Parathyroid adenoma (tissue), 2 donors: ENCODE data around the gene KRT76.

Source experiments
- H2AFZ ChIP-seq: fragments of 300-600 bp; sonication (generic); one replicate; pipeline ENCODE4 v1.7.0; 2017; ENCODE audit warnings: antibody characterized with exemption, mild to moderate bottlenecking
- H3K27ac ChIP-seq: fragments of 300-600 bp; sonication (generic); one replicate; pipeline ENCODE4 v1.7.0; 2017
- H3K27me3 ChIP-seq: fragments of 300-600 bp; sonication (generic); one replicate; pipeline ENCODE4 v1.7.0; 2017; ENCODE audit warnings: low read length; ENCODE audit not compliant: control insufficient read depth, insufficient read depth
- H3K36me3 ChIP-seq: fragments of 300-600 bp; sonication (generic); one replicate; pipeline ENCODE4 v1.7.0; 2017; ENCODE audit warnings: low read length; ENCODE audit not compliant: control insufficient read depth, insufficient read depth
- H3K4me1 ChIP-seq: fragments of 300-600 bp; sonication (generic); one replicate; pipeline ENCODE4 v1.7.0; 2017; ENCODE audit warnings: control low read depth
- H3K4me2 ChIP-seq: fragments of 300-600 bp; sonication (generic); one replicate; pipeline ENCODE4 v1.7.0; 2017; ENCODE audit warnings: low read length
- H3K4me3 ChIP-seq: fragments of 300-600 bp; sonication (generic); one replicate; pipeline ENCODE4 v1.7.0; 2017; ENCODE audit warnings: low read depth, low read length
- H3K79me2 ChIP-seq: fragments of 300-600 bp; sonication (generic); one replicate; pipeline ENCODE4 v1.7.0; 2017; ENCODE audit warnings: control low read depth
- H3K9ac ChIP-seq: fragments of 300-600 bp; sonication (generic); one replicate; pipeline ENCODE4 v1.7.0; 2017; ENCODE audit warnings: mild to moderate bottlenecking
- H3K9me3 ChIP-seq: fragments of 300-600 bp; sonication (generic); one replicate; pipeline ENCODE4 v1.7.0; 2017; ENCODE audit warnings: low read length; ENCODE audit not compliant: control insufficient read depth
- CTCF ChIP-seq: fragments of 300-600 bp; sonication (generic); IDR thresholded peaks from one replicate; pipeline ENCODE4 v1.7.0; 2017; ENCODE audit warnings: antibody characterized with exemption, mild to moderate bottlenecking
- donor health status: primary hyperparathyroidism.

The KRT76 gene

DNA sequence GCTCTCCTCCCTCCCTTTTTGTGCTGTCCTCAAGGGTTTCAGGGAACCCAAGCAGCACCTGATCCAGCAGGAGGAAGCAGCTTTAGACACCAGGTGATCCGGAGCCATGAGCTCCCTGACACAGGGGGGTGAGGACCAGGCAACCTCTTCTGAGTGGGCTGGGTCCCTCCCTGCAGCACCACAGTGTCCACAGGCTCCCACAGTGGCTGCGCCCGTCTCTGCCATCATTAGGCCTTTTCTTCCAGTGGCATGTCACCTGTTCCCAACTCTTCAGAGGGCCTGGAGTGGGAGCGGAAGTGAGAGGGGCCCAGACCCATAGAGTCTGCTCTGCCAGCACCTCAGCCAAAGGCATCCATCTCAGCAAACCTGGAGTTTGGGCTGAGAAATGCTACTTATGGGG is 421 bp upstream of the KRT76 start:
- Histone ChIP-seq H3K27ac (no peak overlapping the region), H3K4me1 (no peaks in the 10 kb centered on the region), H3K79me2 (no peaks in the 10 kb centered on the region), H3K36me3 (no peaks in the 10 kb centered on the region), H3K9me3 (no peaks in the 10 kb centered on the region), H3K4me2 (no peak overlapping the region), H3K27me3 (no peaks in the 10 kb centered on the region), H3K4me3 (no peak overlapping the region), H2AFZ (no peak overlapping the region), H3K9ac (no peak overlapping the region)
- TF ChIP-seq CTCF: no peak

GRCh38 chr12:52776435-52776834 is 710 bp downstream of the KRT76 start:
- TF ChIP-seq CTCF: no peak

GRCh38 chr12:52774629-52775250 is 2.4 kb downstream of the KRT76 start:
- H3K9me3 ChIP-seq: no peaks in the 10 kb centered on the region
- H3K4me2 ChIP-seq: no peak overlapping the region
- no peak for TF ChIP-seq CTCF
- no peak overlapping the region for H3K4me3 ChIP-seq
- H3K36me3 ChIP-seq: no peaks in the 10 kb centered on the region
- no peaks in the 10 kb centered on the region for H3K27me3 ChIP-seq
- no peaks in the 10 kb centered on the region for H3K4me1 ChIP-seq
- no peak overlapping the region for H3K9ac ChIP-seq
- H3K27ac ChIP-seq: no peak overlapping the region
- no peaks in the 10 kb centered on the region for H3K79me2 ChIP-seq
- no peak overlapping the region for H2AFZ ChIP-seq

More at GRCh38 chr12:52776435-52776834, 710 bp downstream of the KRT76 start:
- H3K9ac ChIP-seq: no peak overlapping the region
- H2AFZ ChIP-seq: no peak overlapping the region
- H3K27me3 ChIP-seq: no peaks in the 10 kb centered on the region
- no peaks in the 10 kb centered on the region for H3K36me3 ChIP-seq
- H3K4me1 ChIP-seq: no peaks in the 10 kb centered on the region
- no peaks in the 10 kb centered on the region for H3K79me2 ChIP-seq
- H3K4me2 ChIP-seq: no peak overlapping the region
- no peaks in the 10 kb centered on the region for H3K9me3 ChIP-seq
- H3K27ac ChIP-seq: no peak overlapping the region
- no peak overlapping the region for H3K4me3 ChIP-seq

DNA sequence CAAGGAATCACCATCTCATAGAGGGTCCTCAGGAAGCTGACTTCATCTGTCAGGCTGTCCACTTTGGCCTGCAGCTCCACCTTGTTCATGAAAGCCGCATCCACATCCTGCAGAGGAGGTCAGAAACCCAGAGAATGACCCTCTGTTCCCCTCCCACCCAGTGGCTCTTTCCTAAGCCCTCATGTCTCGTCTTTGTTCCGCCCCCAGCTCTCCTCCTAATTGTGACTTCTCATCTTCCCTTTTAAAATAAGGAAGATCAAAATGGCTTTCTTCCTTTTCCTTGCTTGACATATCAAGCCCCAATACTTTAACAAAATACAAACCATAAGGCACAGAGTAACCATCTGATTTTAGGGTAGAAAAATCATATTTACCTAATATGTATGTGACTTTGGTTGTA is 4.4 kb downstream of the KRT76 start:
- no peak overlapping the region for H3K27ac ChIP-seq
- H3K4me3 ChIP-seq: no peak overlapping the region
- H3K9ac ChIP-seq: no peak overlapping the region
- no peak overlapping the region for H2AFZ ChIP-seq
- no peaks in the 10 kb centered on the region for H3K4me1 ChIP-seq
- no peak overlapping the region for H3K4me2 ChIP-seq
- H3K27me3 ChIP-seq: no peaks in the 10 kb centered on the region
- no peak for TF ChIP-seq CTCF
- H3K79me2 ChIP-seq: no peaks in the 10 kb centered on the region
- no peaks in the 10 kb centered on the region for H3K36me3 ChIP-seq
- no peaks in the 10 kb centered on the region for H3K9me3 ChIP-seq

GRCh38 chr12:52772188-52772587 is 5.0 kb downstream of the KRT76 start:
- TF ChIP-seq CTCF: no peak

More at GRCh38 chr12:52772188-52772587, 5.0 kb downstream of the KRT76 start:
- no peaks in the 10 kb centered on the region for H3K79me2 ChIP-seq
- no peaks in the 10 kb centered on the region for H3K9me3 ChIP-seq
- H2AFZ ChIP-seq: no peak overlapping the region
- H3K4me2 ChIP-seq: no peak overlapping the region
- H3K4me1 ChIP-seq: no peaks in the 10 kb centered on the region
- no peaks in the 10 kb centered on the region for H3K27me3 ChIP-seq
- H3K4me3 ChIP-seq: no peak overlapping the region
- H3K36me3 ChIP-seq: no peaks in the 10 kb centered on the region
- no peak overlapping the region for H3K27ac ChIP-seq
- no peak overlapping the region for H3K9ac ChIP-seq
